Measurements from ENCODE around the gene FMNL2. TPM values are rescaled to one million over a fixed set of nuclear protein-coding genes. Genes with fewer than 3 reads are reported as not detected.

The FMNL2 gene
- total and polyA plus RNA-seq, 2 experiments from 2014 or later: 16.5 to 45.4 TPM

GRCh38 chr2:152632736-152633135 lies 297.8 kb downstream of the FMNL2 start:
- TF ChIP-seq POLR2AphosphoS5 (IDR thresholded peaks at IDR 0.05; ENCODE audit: low read depth) (no peak), EZH2 (IDR thresholded peaks at IDR 0.05; ENCODE audit: low read depth, unreplicated experiment) (no peak), NANOG (IDR thresholded peaks at IDR 0.05; ENCODE audit: borderline replicate concordance) (no peak), ZNF331 (CRISPR knock-in tag; IDR thresholded peaks at IDR 0.05; ENCODE audit: low read depth) (no peak), CREB1 (CRISPR knock-in tag; IDR thresholded peaks at IDR 0.05; ENCODE audit: low read depth) (no peak), STAT1 (IDR thresholded peaks at IDR 0.05; ENCODE audit: unreplicated experiment) (no peak), JUNB (IDR thresholded peaks at IDR 0.05; ENCODE audit: unreplicated experiment) (no peak), ETS1 (IDR thresholded peaks at IDR 0.05) (no peak), ZNF114 (CRISPR knock-in tag; IDR thresholded peaks at IDR 0.05) (no peak), EZH2phosphoT487 (IDR thresholded peaks at IDR 0.05; ENCODE audit: unreplicated experiment) (no peak)
- TF ChIP-seq, protein P1, sequence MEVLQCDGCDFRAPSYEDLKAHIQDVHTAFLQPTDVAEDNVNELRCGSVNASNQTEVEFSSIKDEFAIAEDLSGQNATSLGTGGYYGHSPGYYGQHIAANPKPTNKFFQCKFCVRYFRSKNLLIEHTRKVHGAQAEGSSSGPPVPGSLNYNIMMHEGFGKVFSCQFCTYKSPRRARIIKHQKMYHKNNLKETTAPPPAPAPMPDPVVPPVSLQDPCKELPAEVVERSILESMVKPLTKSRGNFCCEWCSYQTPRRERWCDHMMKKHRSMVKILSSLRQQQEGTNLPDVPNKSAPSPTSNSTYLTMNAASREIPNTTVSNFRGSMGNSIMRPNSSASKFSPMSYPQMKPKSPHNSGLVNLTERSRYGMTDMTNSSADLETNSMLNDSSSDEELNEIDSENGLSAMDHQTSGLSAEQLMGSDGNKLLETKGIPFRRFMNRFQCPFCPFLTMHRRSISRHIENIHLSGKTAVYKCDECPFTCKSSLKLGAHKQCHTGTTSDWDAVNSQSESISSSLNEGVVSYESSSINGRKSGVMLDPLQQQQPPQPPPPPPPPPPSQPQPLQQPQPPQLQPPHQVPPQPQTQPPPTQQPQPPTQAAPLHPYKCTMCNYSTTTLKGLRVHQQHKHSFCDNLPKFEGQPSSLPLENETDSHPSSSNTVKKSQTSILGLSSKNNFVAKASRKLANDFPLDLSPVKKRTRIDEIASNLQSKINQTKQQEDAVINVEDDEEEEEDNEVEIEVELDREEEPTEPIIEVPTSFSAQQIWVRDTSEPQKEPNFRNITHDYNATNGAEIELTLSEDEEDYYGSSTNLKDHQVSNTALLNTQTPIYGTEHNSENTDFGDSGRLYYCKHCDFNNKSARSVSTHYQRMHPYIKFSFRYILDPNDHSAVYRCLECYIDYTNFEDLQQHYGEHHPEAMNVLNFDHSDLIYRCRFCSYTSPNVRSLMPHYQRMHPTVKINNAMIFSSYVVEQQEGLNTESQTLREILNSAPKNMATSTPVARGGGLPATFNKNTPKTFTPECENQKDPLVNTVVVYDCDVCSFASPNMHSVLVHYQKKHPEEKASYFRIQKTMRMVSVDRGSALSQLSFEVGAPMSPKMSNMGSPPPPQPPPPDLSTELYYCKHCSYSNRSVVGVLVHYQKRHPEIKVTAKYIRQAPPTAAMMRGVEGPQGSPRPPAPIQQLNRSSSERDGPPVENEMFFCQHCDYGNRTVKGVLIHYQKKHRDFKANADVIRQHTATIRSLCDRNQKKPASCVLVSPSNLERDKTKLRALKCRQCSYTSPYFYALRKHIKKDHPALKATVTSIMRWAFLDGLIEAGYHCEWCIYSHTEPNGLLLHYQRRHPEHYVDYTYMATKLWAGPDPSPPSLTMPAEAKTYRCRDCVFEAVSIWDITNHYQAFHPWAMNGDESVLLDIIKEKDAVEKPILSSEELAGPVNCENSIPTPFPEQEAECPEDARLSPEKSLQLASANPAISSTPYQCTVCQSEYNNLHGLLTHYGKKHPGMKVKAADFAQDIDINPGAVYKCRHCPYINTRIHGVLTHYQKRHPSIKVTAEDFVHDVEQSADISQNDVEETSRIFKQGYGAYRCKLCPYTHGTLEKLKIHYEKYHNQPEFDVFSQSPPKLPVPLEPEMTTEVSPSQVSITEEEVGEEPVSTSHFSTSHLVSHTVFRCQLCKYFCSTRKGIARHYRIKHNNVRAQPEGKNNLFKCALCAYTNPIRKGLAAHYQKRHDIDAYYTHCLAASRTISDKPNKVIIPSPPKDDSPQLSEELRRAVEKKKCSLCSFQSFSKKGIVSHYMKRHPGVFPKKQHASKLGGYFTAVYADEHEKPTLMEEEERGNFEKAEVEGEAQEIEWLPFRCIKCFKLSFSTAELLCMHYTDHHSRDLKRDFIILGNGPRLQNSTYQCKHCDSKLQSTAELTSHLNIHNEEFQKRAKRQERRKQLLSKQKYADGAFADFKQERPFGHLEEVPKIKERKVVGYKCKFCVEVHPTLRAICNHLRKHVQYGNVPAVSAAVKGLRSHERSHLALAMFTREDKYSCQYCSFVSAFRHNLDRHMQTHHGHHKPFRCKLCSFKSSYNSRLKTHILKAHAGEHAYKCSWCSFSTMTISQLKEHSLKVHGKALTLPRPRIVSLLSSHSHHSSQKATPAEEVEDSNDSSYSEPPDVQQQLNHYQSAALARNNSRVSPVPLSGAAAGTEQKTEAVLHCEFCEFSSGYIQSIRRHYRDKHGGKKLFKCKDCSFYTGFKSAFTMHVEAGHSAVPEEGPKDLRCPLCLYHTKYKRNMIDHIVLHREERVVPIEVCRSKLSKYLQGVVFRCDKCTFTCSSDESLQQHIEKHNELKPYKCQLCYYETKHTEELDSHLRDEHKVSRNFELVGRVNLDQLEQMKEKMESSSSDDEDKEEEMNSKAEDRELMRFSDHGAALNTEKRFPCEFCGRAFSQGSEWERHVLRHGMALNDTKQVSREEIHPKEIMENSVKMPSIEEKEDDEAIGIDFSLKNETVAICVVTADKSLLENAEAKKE (CRISPR knock-in tag; IDR thresholded peaks at IDR 0.05): no peak
- TF ChIP-seq, protein P2, sequence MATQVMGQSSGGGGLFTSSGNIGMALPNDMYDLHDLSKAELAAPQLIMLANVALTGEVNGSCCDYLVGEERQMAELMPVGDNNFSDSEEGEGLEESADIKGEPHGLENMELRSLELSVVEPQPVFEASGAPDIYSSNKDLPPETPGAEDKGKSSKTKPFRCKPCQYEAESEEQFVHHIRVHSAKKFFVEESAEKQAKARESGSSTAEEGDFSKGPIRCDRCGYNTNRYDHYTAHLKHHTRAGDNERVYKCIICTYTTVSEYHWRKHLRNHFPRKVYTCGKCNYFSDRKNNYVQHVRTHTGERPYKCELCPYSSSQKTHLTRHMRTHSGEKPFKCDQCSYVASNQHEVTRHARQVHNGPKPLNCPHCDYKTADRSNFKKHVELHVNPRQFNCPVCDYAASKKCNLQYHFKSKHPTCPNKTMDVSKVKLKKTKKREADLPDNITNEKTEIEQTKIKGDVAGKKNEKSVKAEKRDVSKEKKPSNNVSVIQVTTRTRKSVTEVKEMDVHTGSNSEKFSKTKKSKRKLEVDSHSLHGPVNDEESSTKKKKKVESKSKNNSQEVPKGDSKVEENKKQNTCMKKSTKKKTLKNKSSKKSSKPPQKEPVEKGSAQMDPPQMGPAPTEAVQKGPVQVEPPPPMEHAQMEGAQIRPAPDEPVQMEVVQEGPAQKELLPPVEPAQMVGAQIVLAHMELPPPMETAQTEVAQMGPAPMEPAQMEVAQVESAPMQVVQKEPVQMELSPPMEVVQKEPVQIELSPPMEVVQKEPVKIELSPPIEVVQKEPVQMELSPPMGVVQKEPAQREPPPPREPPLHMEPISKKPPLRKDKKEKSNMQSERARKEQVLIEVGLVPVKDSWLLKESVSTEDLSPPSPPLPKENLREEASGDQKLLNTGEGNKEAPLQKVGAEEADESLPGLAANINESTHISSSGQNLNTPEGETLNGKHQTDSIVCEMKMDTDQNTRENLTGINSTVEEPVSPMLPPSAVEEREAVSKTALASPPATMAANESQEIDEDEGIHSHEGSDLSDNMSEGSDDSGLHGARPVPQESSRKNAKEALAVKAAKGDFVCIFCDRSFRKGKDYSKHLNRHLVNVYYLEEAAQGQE (IDR thresholded peaks at IDR 0.05; ENCODE audit: unreplicated experiment): no peak
- TF ChIP-seq, protein P3, sequence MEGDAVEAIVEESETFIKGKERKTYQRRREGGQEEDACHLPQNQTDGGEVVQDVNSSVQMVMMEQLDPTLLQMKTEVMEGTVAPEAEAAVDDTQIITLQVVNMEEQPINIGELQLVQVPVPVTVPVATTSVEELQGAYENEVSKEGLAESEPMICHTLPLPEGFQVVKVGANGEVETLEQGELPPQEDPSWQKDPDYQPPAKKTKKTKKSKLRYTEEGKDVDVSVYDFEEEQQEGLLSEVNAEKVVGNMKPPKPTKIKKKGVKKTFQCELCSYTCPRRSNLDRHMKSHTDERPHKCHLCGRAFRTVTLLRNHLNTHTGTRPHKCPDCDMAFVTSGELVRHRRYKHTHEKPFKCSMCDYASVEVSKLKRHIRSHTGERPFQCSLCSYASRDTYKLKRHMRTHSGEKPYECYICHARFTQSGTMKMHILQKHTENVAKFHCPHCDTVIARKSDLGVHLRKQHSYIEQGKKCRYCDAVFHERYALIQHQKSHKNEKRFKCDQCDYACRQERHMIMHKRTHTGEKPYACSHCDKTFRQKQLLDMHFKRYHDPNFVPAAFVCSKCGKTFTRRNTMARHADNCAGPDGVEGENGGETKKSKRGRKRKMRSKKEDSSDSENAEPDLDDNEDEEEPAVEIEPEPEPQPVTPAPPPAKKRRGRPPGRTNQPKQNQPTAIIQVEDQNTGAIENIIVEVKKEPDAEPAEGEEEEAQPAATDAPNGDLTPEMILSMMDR (conservative IDR thresholded peaks at IDR 0.05; ENCODE audit: low read depth in 2 of 2): no peak
- 0 out of 2 replicates have a peak, but pooled peaks cover 4% of the 10 kb centered on the region for H4K20me1 ChIP-seq (replicated peaks; ENCODE audit: insufficient read depth)
- no peaks in the 10 kb centered on the region for H3K4me1 Mint-ChIP-seq
- peaks cover 7% of the 10 kb centered on the region; the same call in 1 of the 2 replicates for H3K36me3 ChIP-seq (ENCODE audit: insufficient read depth)
- no peak overlapping the region for H3K4me2 ChIP-seq
- no peaks in the 10 kb centered on the region for H3K9me2 ChIP-seq (ENCODE audit: insufficient read depth)
- H3K27ac Mint-ChIP-seq: no peak overlapping the region
- H2AFZ ChIP-seq: no peak overlapping the region
- H3K4me1 ChIP-seq (ENCODE audit: insufficient read depth): no peaks in the 10 kb centered on the region
- no peaks in the 10 kb centered on the region for H3K27me3 ChIP-seq (ENCODE audit: insufficient read depth)
- no peak for ATAC-seq
- peaks cover 32% of the 10 kb centered on the region for H3K36me3 Mint-ChIP-seq (ENCODE audit: low read depth)
- H3F3A ChIP-seq (replicated peaks; ENCODE audit: low read depth): no peaks in the 10 kb centered on the region
- H3K27ac ChIP-seq (ENCODE audit: low read depth): no peak overlapping the region
- no peaks in the 10 kb centered on the region for H3K9me3 Mint-ChIP-seq
- no peak overlapping the region for H3K4me3 Mint-ChIP-seq
- no peaks in the 10 kb centered on the region for H3K79me2 ChIP-seq (replicated peaks; ENCODE audit: insufficient read depth)
- no peak for DNase-seq (ENCODE audit: low spot score)
- H3K4me3 ChIP-seq: no peak overlapping the region
- H3K27me3 Mint-ChIP-seq (ENCODE audit: insufficient read depth, low read depth, poor library complexity): peaks cover 8% of the 10 kb centered on the region
